Placental epithelial cell (primary cell): ENCODE measurements around the gene DDX25. TPM values are rescaled to one million over a fixed set of nuclear protein-coding genes. Genes with fewer than 3 reads are reported as not detected.

ENCODE experiments used
- total RNA-seq: library from RNA; depleted of rRNA; stranded (reverse); fragments of >200 nt; gene quantifications from 2 replicates; pipeline ENCODE4 v1.2.3, GENCODE V29; 2012

DDX25 gene
- 0.79 TPM in 1 of 2 replicates, not detected in the other for total RNA-seq

GRCh38 chr11:125903711-125904659 is at the start of gene DDX25:
TSS of gene DDX25 (plus strand) at chr11:125904508. CDS start at chr11:125904518, 10 bp downstream.

DNA sequence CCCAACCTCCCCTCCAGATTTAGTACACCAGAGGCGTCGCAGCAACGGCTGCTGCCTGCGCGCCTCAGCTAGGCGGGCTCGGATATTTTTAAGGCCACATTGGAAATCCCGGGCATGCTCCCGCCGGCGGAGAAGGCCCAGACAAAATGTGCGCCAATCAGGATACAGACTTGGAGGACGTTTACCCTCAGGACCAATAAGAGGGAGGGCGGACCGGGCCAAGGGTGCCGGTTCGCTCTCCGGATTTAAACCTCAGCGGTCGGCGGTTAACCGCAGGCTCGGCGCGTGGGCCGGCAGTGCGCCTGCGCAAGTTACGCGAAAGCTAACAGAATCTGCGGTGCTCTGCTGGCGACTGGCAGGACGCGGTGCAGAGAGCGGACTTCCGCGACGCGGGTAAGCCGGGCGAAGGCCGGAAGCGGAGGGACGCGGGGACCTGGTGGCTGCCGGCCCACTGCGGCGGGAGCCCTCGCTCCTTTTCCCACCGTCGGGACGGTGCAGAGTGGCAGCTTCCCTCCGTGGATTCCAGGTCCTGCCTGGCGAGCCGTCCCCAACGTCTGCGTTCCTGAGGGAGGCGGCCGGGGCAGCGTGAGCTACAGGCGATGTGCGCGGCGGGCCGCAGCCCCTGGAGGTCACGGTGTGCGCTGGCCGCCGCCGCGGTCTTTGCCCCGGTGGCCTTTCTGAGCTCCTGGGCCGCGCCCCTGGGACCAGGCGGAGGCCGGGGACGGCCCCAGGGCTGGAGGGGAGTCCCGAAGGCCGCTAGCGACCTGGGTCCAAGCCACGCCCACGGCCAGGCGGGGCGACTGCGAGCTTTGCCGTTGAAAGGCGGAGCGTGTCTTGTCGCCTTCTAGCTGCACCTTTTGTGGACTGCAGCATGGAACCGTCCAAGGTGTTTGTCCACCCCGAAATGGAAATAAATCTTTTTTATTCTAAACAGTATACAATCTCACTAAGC is 16.7 kb upstream of the DDX25 start, which contains the start of gene HYLS1:
TSS of gene HYLS1 (plus strand) at position 296 of the 952 bp plus-strand sequence. CDS start 11,701 bp downstream, outside the sequence.

GRCh38 chr11:125902927-125903710 is 1.2 kb upstream of the DDX25 start, which contains the start of gene PUS3:
TSS of gene PUS3 (minus strand) at chr11:125903206. CDS start at chr11:125896284, 6,922 bp downstream.

GRCh38 chr11:125945797-125946520 is 41.7 kb downstream of the DDX25 start, which contains the start of gene VSIG10L2:
TSS of gene VSIG10L2 (plus strand) at chr11:125946044. CDS start at chr11:125946056, 12 bp downstream.

Other genes starting within 250 kb of the DDX25 start
- gene ACRV1, start 223.7 kb upstream of the DDX25 start, total RNA-seq, result not detected in 2 replicates
- gene PATE1, start 158.2 kb upstream of the DDX25 start, total RNA-seq, result not detected in 2 replicates
- not detected in 2 replicates for gene PATE2, start 125.7 kb upstream of the DDX25 start, total RNA-seq
- gene PATE3, start 116.4 kb upstream of the DDX25 start, total RNA-seq, result not detected in 2 replicates
- gene PATE4, start 71.2 kb upstream of the DDX25 start, total RNA-seq, result not detected in 2 replicates
- gene HYLS1, start 16.8 kb upstream of the DDX25 start, total RNA-seq, result 3.6 and 3.9 TPM in 2 replicates
- gene PUS3, start 1.3 kb upstream of the DDX25 start, total RNA-seq, result 11.5 and 18.5 TPM in 2 replicates
- gene VSIG10L2, start 41.5 kb downstream of the DDX25 start, total RNA-seq, result not detected in 2 replicates
- gene CDON, start 158.4 kb downstream of the DDX25 start, total RNA-seq, result 31.6 and 221 TPM in 2 replicates